CD4-positive, alpha-beta T cell treated with Interleukin-17A for 1 hour (primary cell): ENCODE measurements around the gene CACNB4.
"Not testable (repeated sequence)": the region's sequence is repeated elsewhere in the genome, so short reads cannot be mapped to it uniquely, and the experiment has no call there.

Experiments used
- DNase-seq: peaks from one replicate; pipeline ENCODE4 v3.0.0-alpha.2; 2020

CACNB4 gene

GRCh38 chr2:152049541-152049940 lies 49.3 kb downstream of the CACNB4 start:
- no peak for DNase-seq

- DNase-seq = no peak
These were observed 50.9 kb downstream of the CACNB4 start for GRCh38 chr2:152047824-152048471.

- no peak for DNase-seq
These were observed 51.9 kb downstream of the CACNB4 start for GRCh38 chr2:152046940-152047339.

- DNase-seq = peak; percentile 24
These were observed 55.9 kb downstream of the CACNB4 start for GRCh38 chr2:152042636-152043615.

- DNase-seq = no peak
These were observed 60.3 kb downstream of the CACNB4 start for GRCh38 chr2:152038441-152038958.

- DNase-seq = no peak
These were observed 61.0 kb downstream of the CACNB4 start for GRCh38 chr2:152037743-152038435.

- DNase-seq = peak; percentile 52
These were observed 62.0 kb downstream of the CACNB4 start for GRCh38 chr2:152036611-152037469.

GRCh38 chr2:152034257-152034801 lies 64.5 kb downstream of the CACNB4 start:
- no peak for DNase-seq

- no peak for DNase-seq
These were observed 65.6 kb downstream of the CACNB4 start for GRCh38 chr2:152033011-152033925.

GRCh38 chr2:152031747-152032306 lies 67.0 kb downstream of the CACNB4 start:
- DNase-seq = no peak

GRCh38 chr2:152030596-152031328 lies 68.1 kb downstream of the CACNB4 start:
- not testable (repeated sequence) for DNase-seq

GRCh38 chr2:152028182-152028862 lies 70.5 kb downstream of the CACNB4 start:
- no peak for DNase-seq

GRCh38 chr2:152025678-152026287 lies 73.1 kb downstream of the CACNB4 start:
- DNase-seq = peak; percentile 74

GRCh38 chr2:152024477-152024876 lies 74.4 kb downstream of the CACNB4 start:
- DNase-seq = no peak

GRCh38 chr2:152022090-152022489 lies 76.8 kb downstream of the CACNB4 start:
- DNase-seq = no peak

GRCh38 chr2:152021001-152021400 lies 77.8 kb downstream of the CACNB4 start:
- not testable (repeated sequence) for DNase-seq

GRCh38 chr2:152019732-152020131 lies 79.1 kb downstream of the CACNB4 start:
- no peak for DNase-seq
